Activated CD4-positive, CD25-positive, alpha-beta regulatory T cell treated with anti-CD3 and anti-CD28 coated beads, Interleukin-2, amount 50 U/mL, for 72 hours (primary cell): ENCODE measurements around the gene IFNGR1.
"Not testable (repeated sequence)": the region's sequence is repeated elsewhere in the genome, so short reads cannot be mapped to it uniquely, and the experiment has no call there.

Experiments
- DNase-seq: peaks from one replicate; pipeline ENCODE4 v3.0.0; 2021

The IFNGR1 gene

GRCh38 chr6:137235686-137236085 lies 16.5 kb upstream of the IFNGR1 start:
- DNase-seq, result no peak

- no peak for DNase-seq
These were observed 15.0 kb upstream of the IFNGR1 start for GRCh38 chr6:137233911-137234863.

GRCh38 chr6:137231895-137232294 lies 12.7 kb upstream of the IFNGR1 start:
- DNase-seq, result no peak

- no peak for DNase-seq
These were observed 11.9 kb upstream of the IFNGR1 start for GRCh38 chr6:137230956-137231555.

GRCh38 chr6:137230547-137230946 lies 11.4 kb upstream of the IFNGR1 start:
- no peak for DNase-seq

- DNase-seq, result no peak
These were observed 10.0 kb upstream of the IFNGR1 start for GRCh38 chr6:137229075-137229759.

GRCh38 chr6:137227871-137228302 lies 8.7 kb upstream of the IFNGR1 start:
- no peak for DNase-seq

GRCh38 chr6:137226697-137227096 lies 7.5 kb upstream of the IFNGR1 start:
- no peak for DNase-seq

- DNase-seq, result no peak
These were observed 5.6 kb upstream of the IFNGR1 start for GRCh38 chr6:137224799-137225198.

- no peak for DNase-seq
These were observed 4.4 kb upstream of the IFNGR1 start for GRCh38 chr6:137223370-137224131.

- DNase-seq, result no peak
These were observed 3.2 kb upstream of the IFNGR1 start for GRCh38 chr6:137222381-137222780.

- DNase-seq, result no peak
These were observed 573 bp upstream of the IFNGR1 start for GRCh38 chr6:137219664-137220252.

GRCh38 chr6:137218473-137218916 lies 690 bp downstream of the IFNGR1 start:
- no peak for DNase-seq

GRCh38 chr6:137217801-137218472 lies 1.2 kb downstream of the IFNGR1 start:
- no peak for DNase-seq

- DNase-seq, result no peak
These were observed 2.2 kb downstream of the IFNGR1 start for GRCh38 chr6:137216875-137217553.

- DNase-seq, result no peak
These were observed 3.1 kb downstream of the IFNGR1 start for GRCh38 chr6:137216106-137216505.

GRCh38 chr6:137215630-137216029 lies 3.6 kb downstream of the IFNGR1 start:
- DNase-seq, result not testable (repeated sequence)

GRCh38 chr6:137214931-137215330 lies 4.3 kb downstream of the IFNGR1 start:
- no peak for DNase-seq

GRCh38 chr6:137213813-137214212 lies 5.4 kb downstream of the IFNGR1 start:
- DNase-seq, result no peak

GRCh38 chr6:137213331-137213740 lies 5.8 kb downstream of the IFNGR1 start:
- DNase-seq, result no peak

- DNase-seq, result no peak
These were observed 7.3 kb downstream of the IFNGR1 start for GRCh38 chr6:137211910-137212309.
